ENCODE data around the gene TEAD4.

TEAD4 gene

DNA sequence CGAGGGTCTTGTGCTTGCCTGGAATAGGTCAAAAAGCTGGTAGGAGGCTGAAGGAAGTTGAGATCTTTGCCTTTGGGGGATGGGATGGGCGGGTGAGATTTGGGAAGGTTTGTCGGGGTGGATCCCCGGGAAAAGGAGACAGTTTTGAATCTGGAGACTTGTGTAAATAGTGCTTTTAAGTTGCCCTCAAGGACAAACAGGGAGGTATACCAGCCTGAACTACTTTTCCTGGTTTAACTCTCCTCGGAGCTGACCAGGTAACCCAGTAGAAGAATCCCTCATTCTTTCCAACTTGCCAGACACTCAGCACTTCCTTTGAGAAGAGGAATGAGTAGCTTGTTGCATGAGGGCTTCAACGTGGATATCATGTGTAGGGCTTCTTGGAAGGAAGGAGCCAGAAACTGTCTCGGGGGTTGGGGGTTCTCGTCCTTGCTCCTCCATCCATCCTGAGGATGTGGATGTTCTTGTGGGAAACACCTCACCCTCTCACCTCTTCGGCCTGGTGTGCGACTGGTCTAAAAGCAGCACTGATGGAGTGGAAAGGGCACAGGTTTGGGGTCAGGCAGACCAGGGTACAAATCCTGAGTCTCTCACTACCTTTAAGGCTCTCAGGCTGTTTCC lies 1.9 kb downstream of the TEAD4 start:
- DNase-seq: no peak

GRCh38 chr12:2961705-2962104 lies 2.5 kb downstream of the TEAD4 start:
- DNase-seq: no peak

- DNase-seq: no peak
These were observed 4.1 kb downstream of the TEAD4 start for GRCh38 chr12:2963154-2963759.

DNA sequence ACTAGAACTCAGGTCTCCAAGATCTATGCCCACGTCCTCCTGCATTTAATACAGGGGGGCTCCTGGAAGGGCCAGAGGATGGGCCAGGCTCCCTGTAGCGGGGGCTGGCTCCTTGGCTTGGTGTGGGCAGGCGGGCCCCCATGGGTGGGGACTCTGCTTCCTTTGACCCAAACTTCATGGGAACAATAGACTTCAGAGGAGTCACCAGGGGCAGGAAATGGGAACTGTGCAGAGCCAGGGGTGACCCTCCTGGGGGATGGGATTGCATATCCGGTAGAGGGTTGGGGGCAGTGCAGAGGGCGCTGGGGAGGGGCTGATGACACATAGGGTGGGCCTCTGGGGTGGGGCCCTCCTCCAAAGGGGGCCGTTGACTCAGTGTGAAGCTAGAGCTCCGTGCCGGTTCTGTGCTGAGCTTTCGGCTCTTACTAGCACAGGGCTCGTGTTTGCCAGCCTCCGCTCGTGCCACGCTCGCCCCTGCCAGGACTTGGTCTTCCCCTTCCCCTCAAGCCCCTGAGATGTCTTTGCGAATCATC lies 4.6 kb downstream of the TEAD4 start:
- no peak for DNase-seq

GRCh38 chr12:2967651-2968050 lies 8.5 kb downstream of the TEAD4 start:
- DNase-seq: no peak

GRCh38 chr12:2970744-2971143 lies 11.5 kb downstream of the TEAD4 start:
- DNase-seq: no peak

GRCh38 chr12:2973566-2973965 lies 14.4 kb downstream of the TEAD4 start:
- DNase-seq: no peak

GRCh38 chr12:2974560-2974971 lies 15.4 kb downstream of the TEAD4 start:
- DNase-seq: no peak

- no peak for DNase-seq
These were observed 17.4 kb downstream of the TEAD4 start for GRCh38 chr12:2976581-2976996.

DNA sequence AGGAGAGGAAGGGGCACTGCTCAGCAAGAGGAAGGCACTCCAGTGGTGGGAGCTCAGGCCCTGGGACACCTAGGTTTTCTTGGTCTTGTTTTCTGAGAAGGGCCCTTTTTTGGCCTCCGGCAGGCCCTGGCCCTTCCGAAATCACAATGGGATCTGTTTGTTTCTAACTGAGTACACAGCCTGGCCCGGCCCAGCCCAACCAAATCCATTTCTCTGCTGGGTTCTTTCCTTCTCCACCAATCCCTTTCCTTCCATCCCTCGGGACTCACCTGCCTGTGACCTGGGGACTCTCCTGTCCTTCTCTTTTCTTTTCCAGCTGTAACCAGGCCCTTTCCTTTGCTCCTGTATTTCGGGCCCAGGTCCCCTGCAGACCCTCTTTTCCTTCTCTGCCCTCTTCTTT lies 18.6 kb downstream of the TEAD4 start:
- no peak for DNase-seq

DNA sequence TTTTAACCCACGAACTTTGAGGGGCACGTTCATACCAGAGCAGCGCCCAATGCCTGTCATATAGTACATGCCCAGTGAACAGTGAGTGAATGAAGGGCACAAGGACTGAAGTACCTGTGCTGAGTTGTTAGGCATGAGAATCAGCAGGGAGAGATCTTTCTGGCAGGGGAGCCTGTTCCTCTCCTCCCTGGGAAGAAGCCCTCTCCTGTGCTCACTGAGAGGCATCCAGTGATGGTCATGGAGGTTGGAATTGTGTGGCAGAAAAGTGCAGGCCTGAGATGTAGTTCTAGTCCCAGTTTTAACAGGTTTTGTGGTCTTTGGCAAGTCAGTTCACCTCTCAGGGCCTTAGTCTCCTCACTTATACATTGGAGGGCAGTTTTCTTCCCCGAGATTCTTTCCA lies 20.6 kb downstream of the TEAD4 start:
- DNase-seq: no peak

DNA sequence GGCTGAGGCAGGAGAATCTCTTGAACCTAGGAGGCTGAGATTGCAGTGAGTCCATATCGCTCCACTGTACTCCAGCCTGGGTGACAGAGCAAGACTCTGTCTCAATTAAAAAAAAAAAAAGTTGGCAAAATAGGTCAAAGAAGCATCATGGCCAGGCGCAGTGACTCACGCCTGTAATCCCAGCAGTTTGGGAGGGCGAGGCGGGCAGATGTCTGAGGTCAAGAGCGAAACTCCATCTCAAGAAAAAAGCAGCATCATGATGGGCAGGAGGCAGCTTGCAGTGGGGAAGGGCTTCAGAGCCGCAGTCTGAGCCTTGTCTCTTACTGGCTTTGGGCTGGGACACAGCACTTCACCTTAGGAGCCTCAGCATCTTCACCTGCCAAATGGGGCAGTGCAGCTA lies 21.4 kb downstream of the TEAD4 start:
- no peak for DNase-seq

DNA sequence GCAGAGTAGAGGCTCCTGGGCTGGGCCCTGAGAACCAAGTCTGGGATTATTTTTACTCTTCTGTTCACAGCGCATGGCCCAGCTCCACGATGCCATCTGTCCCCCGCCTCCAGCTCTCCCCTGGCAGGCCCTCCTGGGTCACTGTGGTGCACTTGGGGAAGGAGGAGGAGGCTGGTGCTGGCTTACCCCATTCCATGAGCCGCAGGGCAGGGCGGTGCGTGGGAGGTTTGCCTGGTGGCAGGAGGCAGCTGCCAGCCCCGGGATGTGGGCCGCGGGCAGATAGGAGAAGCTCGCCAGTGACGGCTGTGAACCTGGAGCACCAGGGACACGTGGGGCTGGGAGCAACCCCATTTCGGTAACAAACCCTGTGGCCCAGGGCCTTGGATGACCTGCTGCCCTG lies 23.2 kb downstream of the TEAD4 start:
- no peak for DNase-seq

DNA sequence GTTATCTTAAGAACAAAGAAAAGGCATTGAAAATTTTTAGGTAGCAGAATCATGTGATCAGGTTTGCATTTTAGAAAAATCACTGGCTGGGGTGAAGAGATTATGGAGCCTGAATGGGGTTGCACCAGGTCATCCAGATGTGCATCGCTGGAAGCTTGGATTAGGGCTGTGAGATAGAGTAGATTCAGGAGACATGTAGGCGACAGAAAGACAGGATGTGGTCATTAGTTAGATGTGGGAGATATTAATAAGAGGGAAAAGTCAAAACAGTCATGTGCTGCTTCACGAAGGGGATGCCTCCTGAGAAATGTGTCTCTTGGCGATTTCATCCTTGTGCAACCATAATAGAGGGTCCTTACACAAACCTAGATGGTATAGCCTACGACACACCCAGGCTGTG lies 25.1 kb downstream of the TEAD4 start:
- DNase-seq: no peak

DNA sequence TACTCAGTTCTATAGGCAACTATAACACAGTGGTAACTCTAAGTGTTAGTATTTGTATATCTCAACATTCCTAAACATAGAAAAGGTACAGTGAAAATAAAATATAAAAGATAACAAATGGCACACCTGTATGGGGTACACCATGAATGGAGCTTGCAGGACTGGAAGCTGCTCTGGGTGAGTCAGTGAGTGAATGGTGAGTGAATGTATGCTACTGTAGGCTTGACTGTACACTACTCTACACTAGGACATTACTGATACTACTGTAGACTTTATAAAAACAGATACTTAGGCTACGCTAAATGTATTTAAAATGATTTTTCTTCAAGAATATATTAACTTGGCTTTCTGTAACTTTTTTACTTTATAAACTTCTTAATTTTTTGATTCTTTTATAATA lies 25.5 kb downstream of the TEAD4 start:
- DNase-seq: no peak

DNA sequence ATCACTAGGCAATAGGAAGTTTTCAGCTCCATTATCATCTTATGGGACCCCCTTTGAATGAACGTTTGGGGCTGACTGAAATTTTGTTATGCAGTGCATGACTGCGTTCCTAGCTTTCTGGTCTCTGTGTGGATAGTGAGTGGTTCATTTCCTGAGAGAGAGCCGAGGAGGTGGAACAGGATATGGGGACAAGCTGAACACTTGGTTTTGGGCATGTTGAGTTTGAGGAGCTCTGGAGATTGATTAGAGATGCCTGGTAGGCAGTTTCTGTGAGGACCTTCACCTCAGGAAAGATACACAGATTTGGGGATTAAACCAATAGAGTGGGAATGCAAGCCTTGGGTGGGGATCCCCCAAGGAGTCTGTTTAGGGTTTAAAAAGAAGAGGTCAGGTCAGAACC lies 27.7 kb downstream of the TEAD4 start:
- no peak for DNase-seq

DNA sequence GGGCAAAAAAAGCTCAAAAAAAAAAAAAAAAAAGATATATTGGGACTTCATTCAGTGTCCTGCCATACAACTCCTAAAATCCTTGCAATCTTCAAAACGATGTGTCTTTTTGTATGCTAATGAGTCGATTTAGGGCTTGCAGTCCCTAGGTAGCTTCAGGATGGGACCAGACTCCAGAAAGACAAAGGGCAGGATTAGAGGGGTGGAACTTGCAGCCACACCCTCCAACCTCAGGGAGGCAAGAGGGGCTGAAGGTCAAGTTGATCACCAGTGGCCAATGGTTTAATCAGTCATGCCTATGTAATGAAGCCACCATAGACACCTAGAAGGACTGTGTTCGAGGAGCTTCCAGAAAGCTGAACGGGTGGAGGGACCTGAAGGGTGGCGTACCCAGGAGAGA lies 29.3 kb downstream of the TEAD4 start:
- DNase-seq: no peak

GRCh38 chr12:2992724-2993123 lies 33.5 kb downstream of the TEAD4 start:
- DNase-seq: no peak

DNA sequence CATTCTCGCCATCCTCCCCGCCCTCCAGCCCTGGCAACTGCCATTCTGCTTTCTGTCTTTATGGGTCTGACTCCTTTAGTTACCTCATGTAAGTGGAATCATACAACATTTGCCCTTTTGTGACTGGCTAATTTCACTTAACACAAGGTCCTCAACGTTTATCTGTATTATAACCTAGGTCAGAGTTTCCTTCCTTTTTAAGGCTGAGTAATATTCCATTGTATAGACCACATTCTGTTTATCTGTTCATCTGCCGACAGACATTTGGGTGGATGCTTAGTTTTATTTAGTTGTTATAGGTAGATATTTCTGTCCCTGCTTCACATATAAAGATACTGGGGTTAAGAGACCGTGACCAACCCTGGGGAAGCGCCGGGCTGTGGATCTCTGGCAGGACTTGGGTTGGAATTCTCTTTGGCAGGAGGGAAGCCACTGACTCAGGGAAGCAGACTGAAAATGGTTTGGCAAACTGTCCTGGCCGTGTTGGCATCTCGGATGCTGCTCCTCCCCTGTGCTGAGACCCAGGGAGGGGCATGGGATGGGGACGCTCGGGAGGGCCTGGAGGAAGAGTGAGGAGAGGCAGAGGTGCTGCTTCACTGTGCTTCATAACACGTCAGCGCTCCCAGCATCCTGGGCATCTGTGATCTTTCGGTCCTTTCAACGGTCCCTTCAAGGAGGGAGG lies 38.9 kb downstream of the TEAD4 start:
- DNase-seq: no peak

- no peak for DNase-seq
These were observed 39.6 kb downstream of the TEAD4 start for GRCh38 chr12:2998789-2999264.

GRCh38 chr12:2999265-2999841 lies 40.2 kb downstream of the TEAD4 start:
- no peak for DNase-seq

GRCh38 chr12:3000548-3001275 lies 41.5 kb downstream of the TEAD4 start:
- DNase-seq: no peak

GRCh38 chr12:3002646-3003045 lies 43.4 kb downstream of the TEAD4 start:
- DNase-seq: no peak
